ENCODE data around the gene ENPP7. TPM values are rescaled to one million over a fixed set of nuclear protein-coding genes. Genes with fewer than 3 reads are reported as not detected.
"Not testable (repeated sequence)": the region's sequence is repeated elsewhere in the genome, so short reads cannot be mapped to it uniquely, and the experiment has no call there.

Gene ENPP7
- total RNA-seq, 4 donors from 2014 or later: not detected

- intact Hi-C loops (cut with DNase I): no loop called here
- Histone ChIP-seq H3K36me3 (no peaks in the 10 kb centered on the region), H3K9me3 (no peaks in the 10 kb centered on the region), H3K4me1 (no peaks in the 10 kb centered on the region), H3K27ac (replicated peaks in 1 of 4) (no peak overlapping the region), H3K4me3 (no peak overlapping the region), H3K27me3 (peaks cover 0 to 83% (median 19%) of the 10 kb centered on the region in 4 donors)
- TF ChIP-seq EP300 (IDR thresholded peaks at IDR 0.05) (no peak), POLR2A (IDR thresholded peaks at IDR 0.05; ENCODE audit: low read depth) (no peak), CTCF (IDR thresholded peaks at IDR 0.05) (no peak), POLR2AphosphoS5 (IDR thresholded peaks at IDR 0.05) (no peak)
- DNase-seq (ENCODE audit: extremely low spot score): no peak
- 86% methylated on average over 12 of the region's 12 CpGs for WGBS
These were observed 23.6 kb downstream of the ENPP7 start for GRCh38 chr17:79754370-79754769.

DNA sequence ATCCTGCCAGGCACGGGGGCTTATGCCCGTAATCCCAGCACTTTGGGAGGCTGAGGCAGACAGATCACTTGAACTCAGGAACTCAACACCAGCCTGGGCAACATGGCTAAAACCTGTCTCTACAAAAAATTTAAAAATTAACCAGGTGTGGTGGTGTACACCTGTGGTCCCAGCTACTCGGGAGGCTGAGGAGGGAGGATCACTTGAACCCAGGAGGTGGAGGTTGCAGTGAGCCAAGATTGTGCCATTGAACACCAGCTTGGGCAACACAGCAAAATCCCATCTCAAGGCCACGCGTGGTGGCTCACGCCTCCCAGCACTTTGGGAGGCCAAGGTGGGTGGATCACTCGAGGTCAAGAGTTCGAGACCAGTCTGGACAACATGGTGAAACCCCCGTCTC, 24.2 kb downstream of the ENPP7 start:
- peaks cover 0 to 77% (median 14%) of the 10 kb centered on the region in 4 donors for H3K27me3 ChIP-seq
- DNase-seq (ENCODE audit: extremely low spot score); H3K9me3 ChIP-seq; H3K36me3 ChIP-seq; H3K27ac ChIP-seq (replicated peaks in 1 of 4); H3K4me3 ChIP-seq; intact Hi-C loops (cut with DNase I); H3K4me1 ChIP-seq: not testable (repeated sequence)
- 93% methylated on average over 7 of the region's 9 CpGs for WGBS

DNA sequence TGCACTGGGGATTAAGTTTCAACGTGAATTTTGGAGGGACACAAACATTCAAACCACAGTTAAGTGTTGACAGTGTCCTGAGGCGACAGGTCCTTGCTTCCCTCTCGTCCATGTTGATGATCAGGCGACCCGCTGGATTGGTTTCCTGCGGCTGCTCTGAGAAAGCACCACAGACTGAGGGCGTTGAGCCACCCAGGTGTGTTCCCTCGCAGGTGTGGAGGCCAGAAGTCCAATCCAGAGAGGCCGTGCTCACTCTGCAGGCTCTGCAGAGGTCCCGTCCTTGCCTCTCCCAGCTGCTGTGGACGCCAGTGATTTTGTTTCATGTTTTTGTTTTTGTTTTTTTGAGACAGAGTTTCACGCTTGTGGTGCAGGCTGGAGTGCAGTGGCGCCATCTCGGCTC, 24.8 kb downstream of the ENPP7 start:
- no peak for DNase-seq (ENCODE audit: extremely low spot score)
- H3K4me1 ChIP-seq: no peaks in the 10 kb centered on the region
- 91% methylated on average over 14 of the region's 14 CpGs for WGBS
- H3K27me3 ChIP-seq: peaks cover 0 to 71% (median 11%) of the 10 kb centered on the region in 4 donors
- no peak overlapping the region for H3K27ac ChIP-seq (replicated peaks in 1 of 4)
- TF ChIP-seq EP300 (IDR thresholded peaks at IDR 0.05) (no peak), POLR2AphosphoS5 (IDR thresholded peaks at IDR 0.05) (no peak), POLR2A (IDR thresholded peaks at IDR 0.05; ENCODE audit: low read depth) (no peak), CTCF (IDR thresholded peaks at IDR 0.05) (no peak)
- no peaks in the 10 kb centered on the region for H3K36me3 ChIP-seq
- H3K9me3 ChIP-seq: no peaks in the 10 kb centered on the region
- intact Hi-C loops (cut with DNase I): no loop called here
- no peak overlapping the region for H3K4me3 ChIP-seq

- H3K9me3 ChIP-seq: no peaks in the 10 kb centered on the region
- TF ChIP-seq POLR2AphosphoS5 (IDR thresholded peaks at IDR 0.05) (no peak), CTCF (IDR thresholded peaks at IDR 0.05) (no peak), POLR2A (IDR thresholded peaks at IDR 0.05; ENCODE audit: low read depth) (no peak), EP300 (IDR thresholded peaks at IDR 0.05) (no peak)
- intact Hi-C loops (cut with DNase I): no loop called here
- 96% methylated on average over 15 of the region's 15 CpGs for WGBS
- no peak overlapping the region for H3K27ac ChIP-seq (replicated peaks in 1 of 4)
- H3K36me3 ChIP-seq: no peaks in the 10 kb centered on the region
- H3K4me1 ChIP-seq: no peaks in the 10 kb centered on the region
- no peak for DNase-seq (ENCODE audit: extremely low spot score)
- no peak overlapping the region for H3K4me3 ChIP-seq
- H3K27me3 ChIP-seq: peaks cover 0 to 63% (median under 1%) of the 10 kb centered on the region in 4 donors
These were observed 26.5 kb downstream of the ENPP7 start for GRCh38 chr17:79757140-79757745.

DNA sequence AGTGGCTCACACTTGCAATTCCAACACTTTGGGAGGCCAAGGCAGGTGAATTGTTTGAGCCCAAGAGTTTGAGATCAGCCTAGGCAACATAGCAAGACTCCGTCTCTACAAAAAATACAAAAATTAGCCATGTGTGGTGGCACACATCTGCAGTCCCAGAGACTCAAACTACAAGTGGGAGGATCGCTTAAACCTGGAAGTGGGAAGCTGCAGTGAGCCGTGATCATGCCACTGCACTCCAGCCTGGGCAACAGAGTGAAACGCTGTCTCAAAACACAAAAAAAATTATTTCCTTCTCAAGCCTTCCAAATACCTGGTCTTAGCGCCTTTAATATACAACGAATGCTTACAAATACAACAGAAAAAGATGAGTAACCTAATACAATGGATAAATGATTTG, 27.5 kb downstream of the ENPP7 start:
- Histone ChIP-seq H3K4me3 (no peak overlapping the region), H3K9me3 (no peaks in the 10 kb centered on the region), H3K27ac (replicated peaks in 1 of 4) (no peak overlapping the region), H3K36me3 (no peaks in the 10 kb centered on the region), H3K27me3 (peaks cover 0 to 53% (median 0%) of the 10 kb centered on the region in 4 donors), H3K4me1 (no peaks in the 10 kb centered on the region)
- no peak for DNase-seq (ENCODE audit: extremely low spot score)
- no peak for TF ChIP-seq POLR2A (IDR thresholded peaks at IDR 0.05; ENCODE audit: low read depth)
- TF ChIP-seq EP300 (IDR thresholded peaks at IDR 0.05): no peak
- no peak for TF ChIP-seq CTCF (IDR thresholded peaks at IDR 0.05)
- no peak for TF ChIP-seq POLR2AphosphoS5 (IDR thresholded peaks at IDR 0.05)
- 92% methylated on average over 6 of the region's 6 CpGs for WGBS
- intact Hi-C loops (cut with DNase I): no loop called here
